ENCODE results near the gene PDE6B.
"Not testable (repeated sequence)": the region's sequence is repeated elsewhere in the genome, so short reads cannot be mapped to it uniquely, and the experiment has no call there.

Gene PDE6B

GRCh38 chr4:683247-683897, 58.0 kb downstream of the PDE6B start:
- DNase-seq (ENCODE audit: low read depth in 2 of 2, low spot score in 1 of 2) = no peak

DNA sequence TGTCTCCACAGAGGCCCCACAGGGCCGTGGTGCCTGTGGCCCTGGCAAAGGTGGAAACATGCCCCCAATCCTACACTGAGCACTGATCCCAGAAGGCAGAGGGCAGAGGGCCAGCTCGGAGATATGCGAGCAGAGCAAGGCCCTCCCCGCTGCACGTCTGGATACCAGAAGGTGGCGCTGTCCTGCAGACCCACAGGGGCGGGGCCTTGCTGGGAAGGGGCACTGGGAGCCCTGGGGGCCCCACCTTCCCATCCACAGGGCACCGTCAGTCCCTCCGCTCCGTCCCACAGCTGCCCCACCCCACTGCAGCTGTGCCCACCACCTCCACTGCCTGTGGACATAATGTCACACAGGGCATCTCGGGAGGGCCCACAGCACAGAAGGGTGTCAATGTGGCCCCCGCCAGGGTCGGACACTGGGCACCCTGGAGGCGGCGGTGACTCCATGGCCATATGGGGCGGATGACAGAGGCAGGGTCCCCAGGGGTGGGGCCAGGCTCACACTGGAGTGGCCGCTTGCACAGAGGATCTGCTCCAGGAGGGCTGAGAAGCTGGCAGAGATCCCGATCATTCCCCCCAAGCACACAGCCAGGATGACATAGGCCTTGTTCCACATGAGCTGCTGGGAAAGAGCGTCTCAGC, 58.7 kb downstream of the PDE6B start:
- no peak for DNase-seq (ENCODE audit: low read depth in 2 of 2, low spot score in 1 of 2)

DNA sequence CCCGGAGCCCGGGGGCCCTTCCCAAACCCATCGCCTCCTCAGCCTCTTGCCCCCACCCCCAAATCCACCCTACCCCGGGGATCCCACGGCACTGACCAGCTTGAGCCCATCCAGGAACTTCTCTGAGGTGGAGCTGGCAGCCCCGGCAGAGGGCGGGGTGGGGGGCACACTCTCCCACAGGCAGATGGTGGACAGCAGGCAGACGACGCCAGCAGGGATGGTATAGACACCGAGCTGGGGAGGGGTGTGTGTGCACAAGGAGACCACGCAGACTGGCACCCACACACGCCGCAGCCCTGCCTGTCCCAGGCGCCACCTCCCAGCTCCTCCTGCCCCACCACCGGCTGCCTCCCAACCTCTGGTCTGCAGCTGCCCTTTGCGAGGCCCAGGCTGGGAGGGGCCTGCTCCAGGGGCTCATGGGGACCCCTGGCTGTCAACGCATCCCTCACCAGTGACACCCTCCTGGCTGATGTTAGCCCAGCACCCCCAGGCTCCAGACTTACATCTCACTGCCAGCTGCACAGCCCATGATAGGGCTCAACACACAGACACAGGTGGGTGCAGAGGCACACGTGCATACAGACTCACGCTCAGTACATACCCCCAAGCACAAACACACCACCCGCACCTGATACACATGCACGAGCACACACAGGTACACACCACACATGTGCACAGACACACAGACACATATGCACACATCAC, 59.4 kb downstream of the PDE6B start:
- DNase-seq (ENCODE audit: low read depth in 2 of 2, low spot score in 1 of 2) = no peak

DNA sequence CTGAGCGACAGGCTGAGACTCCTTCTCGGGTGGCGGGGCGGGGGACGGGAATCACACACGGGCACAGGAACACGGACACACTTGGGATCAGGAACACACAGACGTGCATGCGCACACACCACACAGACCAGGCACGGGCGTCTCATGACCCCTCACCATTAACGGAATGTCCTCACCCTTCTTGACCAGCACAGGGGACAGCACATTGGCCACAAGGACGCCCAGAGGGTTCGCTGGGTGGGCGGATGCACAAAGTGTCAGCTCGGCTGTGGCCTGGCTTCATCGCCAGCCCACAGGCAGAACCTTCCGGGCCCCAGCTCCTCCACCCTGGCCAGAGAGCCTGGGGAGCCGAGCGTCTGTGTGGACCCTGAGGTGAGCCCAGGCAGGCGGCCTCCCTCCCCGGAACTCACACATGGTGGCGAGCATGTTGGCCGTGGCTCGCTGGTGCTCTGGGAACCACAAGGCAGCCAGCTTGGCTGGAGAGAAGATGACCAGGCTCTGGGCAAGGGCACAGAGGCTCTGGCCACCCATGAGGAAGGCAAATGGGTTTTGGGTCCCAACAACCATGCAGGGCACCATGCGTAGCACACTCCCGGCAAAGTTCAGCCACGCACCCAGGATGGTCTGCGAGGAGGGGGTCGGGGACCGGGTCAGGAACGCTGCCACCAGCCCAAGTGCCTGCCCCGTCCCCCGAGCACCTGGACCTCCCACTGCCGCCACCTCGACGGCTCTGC, 60.5 kb downstream of the PDE6B start:
- DNase-seq (ENCODE audit: low read depth in 2 of 2, low spot score in 1 of 2) = no peak

GRCh38 chr4:686413-687040, 61.2 kb downstream of the PDE6B start:
- DNase-seq (ENCODE audit: low read depth in 2 of 2, low spot score in 1 of 2) = no peak

DNA sequence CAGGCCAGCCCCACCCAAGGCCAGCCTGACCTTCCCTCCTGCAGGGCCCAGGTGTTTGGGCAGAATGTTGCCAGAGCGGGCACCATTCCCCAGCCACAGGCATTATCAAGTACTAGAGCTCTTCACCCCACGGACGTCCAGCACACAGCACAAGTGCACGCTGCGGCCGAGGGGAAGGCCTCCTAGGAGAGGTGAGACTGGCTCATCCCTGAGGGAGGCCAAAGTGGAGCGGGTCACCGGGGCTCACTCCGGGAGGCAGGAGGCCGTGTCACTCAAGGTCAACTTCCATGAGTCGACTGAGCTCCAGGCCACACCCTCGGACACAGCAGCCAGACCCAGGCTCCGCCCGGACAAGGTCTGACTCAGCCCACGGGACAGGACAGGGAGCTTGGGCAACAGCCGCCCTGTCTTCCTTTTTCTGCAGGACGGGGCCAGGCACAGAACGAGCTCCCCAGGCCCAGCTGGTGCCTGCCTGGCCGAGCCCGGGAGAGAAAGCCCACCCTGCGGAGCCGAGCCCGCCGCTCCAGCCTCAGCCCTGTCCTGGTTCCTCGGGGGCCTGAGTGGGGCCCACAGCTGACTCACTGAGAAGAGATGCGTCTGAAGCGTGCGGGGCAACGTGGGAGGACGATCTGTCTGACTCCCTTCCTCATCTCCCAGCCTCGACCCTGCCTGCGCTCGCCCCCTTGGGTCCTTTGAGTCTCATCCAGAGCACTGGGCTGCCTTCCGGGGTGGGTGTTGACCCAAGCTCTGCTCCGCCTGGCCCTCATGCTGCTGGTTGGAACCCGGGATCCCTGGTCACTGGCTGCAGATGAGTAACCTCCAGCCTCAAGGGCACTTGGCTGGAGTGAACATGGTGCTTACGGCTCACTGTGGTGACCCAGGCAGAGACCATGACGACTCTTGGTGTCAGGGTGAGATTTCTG, 61.9 kb downstream of the PDE6B start:
- no peak for DNase-seq (ENCODE audit: low read depth in 2 of 2, low spot score in 1 of 2)

DNA sequence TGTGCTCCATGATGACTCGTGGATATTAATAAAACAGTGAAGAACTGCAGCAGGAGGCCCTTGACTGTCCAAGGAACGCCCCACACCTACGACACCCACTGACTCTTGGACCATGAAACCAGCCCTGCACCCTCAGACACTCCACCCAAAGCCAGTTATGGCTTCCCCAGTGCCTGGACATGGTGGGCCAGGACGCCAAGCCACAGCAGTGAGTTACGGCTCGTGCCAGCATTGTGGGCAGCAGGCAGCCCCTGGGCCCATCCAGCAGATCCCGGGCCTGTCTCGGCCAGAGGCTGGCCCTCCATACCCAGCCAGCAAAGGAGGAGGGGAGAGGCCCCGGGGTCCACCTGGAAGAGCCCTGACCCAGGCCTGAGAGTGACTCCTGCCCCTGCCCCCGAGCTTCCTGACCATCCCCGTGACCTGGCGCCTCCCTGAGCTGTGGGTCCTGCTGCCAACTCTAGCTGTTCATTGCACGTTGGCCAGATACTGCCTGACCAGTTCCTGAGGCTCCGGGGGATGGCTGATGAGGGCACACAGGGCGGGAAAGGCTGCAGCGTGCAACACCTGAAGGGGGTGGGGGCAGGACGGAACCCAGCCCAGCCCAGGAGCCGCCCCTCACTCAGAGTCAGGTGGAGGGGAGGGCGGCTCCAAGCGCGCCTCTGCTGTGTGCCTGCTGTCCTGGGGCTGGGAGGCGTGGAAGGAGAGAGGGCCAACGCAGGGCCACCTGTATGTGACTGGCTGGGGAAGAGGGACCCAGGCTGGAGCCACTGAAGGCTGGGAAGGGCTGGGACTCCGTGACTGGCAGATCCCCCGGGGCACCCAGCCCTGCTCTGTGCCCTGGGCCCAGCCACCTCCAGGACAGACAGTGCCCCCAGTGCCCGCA, 62.8 kb downstream of the PDE6B start:
- no peak for DNase-seq (ENCODE audit: low read depth in 2 of 2, low spot score in 1 of 2)

GRCh38 chr4:688854-689681, 63.7 kb downstream of the PDE6B start, which contains the start of gene SLC49A3:
Gene SLC49A3 (minus strand): TSS chr4:689151. CDS start chr4:689127, 24 bp downstream.
- DNase-seq (ENCODE audit: low read depth in 2 of 2, low spot score in 1 of 2) = no peak

GRCh38 chr4:689723-690122, 64.3 kb downstream of the PDE6B start:
- no peak for DNase-seq (ENCODE audit: low read depth in 2 of 2, low spot score in 1 of 2)

GRCh38 chr4:692771-693554, 67.6 kb downstream of the PDE6B start:
- DNase-seq (ENCODE audit: low read depth in 2 of 2, low spot score in 1 of 2) = no peak

DNA sequence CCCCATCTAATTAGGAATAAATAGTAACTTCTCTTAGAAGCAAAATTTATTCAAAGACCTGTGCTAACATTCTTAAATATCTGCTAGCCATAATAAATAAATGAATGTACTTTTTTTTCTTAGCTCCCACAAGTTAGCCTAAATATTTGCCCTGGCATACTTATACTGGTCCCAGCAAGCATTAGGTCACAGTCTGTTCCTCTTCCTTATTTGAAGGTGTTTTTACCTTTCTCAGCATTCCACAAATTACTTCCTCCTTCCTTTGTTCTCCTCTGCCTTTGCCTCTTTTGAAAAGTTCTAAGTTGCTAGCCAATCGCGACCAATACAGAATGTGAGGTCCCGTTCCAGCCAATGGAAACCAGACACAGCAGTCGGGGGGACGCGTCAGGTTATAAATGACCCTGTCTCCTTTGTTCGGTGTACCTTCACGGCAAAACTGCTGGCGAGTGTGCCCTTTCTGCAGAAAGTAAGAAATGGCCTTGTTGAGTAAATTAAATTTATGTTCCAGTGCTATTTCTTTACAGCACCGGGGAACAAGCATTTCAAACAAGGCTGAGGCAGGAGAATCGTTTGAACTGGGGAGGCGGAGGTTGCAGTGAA, 69.1 kb downstream of the PDE6B start:
- not testable (repeated sequence) for DNase-seq (ENCODE audit: low read depth in 2 of 2, low spot score in 1 of 2)

- DNase-seq (ENCODE audit: low read depth in 2 of 2, low spot score in 1 of 2) = no peak
Measured at GRCh38 chr4:699816-700580, 74.6 kb downstream of the PDE6B start.

DNA sequence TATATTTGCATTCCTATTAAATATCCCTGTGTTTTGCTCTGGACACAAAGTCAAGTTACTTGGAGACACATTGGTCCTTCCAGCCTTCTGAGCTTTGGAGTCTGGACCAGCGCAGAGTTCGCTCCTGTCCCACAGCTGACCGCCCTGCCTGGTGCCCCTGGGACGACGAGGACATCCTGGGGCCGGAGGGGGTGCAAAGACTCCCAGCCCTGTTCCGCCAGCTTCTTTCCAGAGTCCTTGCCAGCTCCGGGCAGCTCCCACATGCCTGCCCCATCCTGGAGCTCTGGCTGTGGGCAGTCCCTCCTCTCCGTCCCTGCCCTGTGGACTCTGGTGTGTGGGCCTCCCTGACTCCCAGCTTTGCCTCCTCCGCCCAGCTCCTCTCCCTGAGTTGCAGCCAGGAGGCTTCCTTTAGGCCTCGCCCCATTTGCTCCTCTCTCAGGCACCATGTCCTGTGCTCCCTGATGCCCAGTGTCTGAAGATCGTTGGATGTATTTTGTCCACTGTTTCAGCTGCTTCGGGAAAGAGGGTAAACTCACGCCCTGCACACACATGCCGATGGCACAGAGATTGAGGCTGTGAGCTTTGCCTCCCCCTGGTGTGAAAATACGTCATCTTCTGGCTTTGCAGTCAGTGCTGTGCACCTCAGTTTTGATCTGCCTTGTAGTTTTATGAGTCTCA, 75.4 kb downstream of the PDE6B start:
- DNase-seq (ENCODE audit: low read depth in 2 of 2, low spot score in 1 of 2) = no peak

DNA sequence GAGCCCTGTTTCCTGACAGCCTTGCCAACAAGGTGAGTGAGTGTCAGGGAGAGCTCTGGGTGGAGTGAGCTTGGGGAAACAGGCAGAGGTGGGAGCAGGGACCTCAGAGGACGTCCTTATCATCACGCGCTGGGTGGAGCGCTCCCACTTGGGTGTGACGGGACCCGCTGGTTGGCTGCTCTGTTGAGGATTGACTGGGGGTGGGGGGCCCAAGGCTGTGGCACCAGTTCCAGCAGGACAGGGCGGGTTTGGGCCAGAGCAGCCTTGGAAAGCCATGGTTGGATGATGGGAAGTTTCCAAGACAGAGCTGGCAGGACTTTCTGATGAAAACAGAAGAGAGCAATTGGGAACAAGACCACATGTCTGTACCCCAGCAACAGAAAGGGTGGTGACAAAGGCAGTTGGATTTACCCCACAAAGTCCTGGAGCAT, 77.3 kb downstream of the PDE6B start:
- no peak for DNase-seq (ENCODE audit: low read depth in 2 of 2, low spot score in 1 of 2)

DNA sequence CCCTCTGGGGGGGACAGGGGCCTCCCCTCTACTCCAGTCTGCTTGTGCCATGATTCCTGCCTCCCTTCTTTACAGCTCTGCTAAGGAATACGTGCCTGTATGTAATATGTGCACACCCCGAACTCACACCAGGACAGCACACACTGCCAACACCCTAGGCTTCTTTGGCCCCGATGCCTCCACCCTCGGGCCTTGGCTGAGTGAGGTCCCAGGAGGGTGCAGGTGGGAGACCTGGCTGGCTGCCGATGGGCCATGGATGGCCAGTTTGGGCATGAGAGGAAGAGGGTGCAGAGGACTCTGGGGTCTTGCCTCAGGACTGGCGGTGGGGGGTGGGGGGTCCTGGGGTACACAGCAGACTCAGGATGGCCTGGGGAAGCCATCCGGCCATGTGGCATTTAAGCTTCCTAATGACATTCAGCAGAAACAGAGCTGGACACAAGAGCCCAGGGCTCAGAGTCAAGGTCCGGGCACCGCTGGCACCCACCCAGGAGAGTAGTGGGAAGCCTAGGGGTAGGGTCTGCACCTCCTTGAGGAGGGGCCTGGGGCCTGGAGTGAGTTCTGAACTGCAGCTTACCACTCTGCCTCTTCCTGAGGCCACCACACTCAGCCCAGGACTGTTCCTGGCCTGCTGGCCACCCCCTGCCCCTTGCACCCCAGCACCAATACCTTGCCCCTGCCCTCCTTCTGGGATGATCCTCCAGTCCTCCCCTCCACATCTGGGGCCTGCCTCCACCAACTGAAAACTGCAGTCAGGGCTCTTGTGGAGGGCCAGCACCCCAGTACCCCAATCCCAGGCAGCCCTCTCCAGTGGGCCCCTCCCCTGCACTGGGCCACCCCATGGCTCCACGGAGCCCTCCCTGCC, 78.2 kb downstream of the PDE6B start:
- no peak for DNase-seq (ENCODE audit: low read depth in 2 of 2, low spot score in 1 of 2)

All from stimulated activated CD8-positive, alpha-beta memory T cell treated with anti-CD3 and anti-CD28 coated beads, Interleukin-4, amount 100 ng/mL, for 4 hours (primary cell).